Hematopoietic multipotent progenitor cell treated with erythropoietin and hydrocortisone succinate and interleukin-3 and kit ligand, for 4 days (in vitro differentiated cells): ENCODE measurements around the gene ZNF587.
A peak's percentile ranks its signal among the peaks of the same experiment; 100 is the strongest.
"Not testable (repeated sequence)": the region's sequence is repeated elsewhere in the genome, so short reads cannot be mapped to it uniquely, and the experiment has no call there.

Experiments
- DNase-seq: peaks from one replicate; pipeline ENCODE4 v3.0.0-alpha.2; 2015

Gene ZNF587

GRCh38 chr19:57849666-57850473 is at the start of gene ZNF587:
Gene ZNF587 (plus strand): TSS chr19:57849859. CDS start chr19:57850039, 180 bp downstream.
- peak; percentile 96 for DNase-seq

GRCh38 chr19:57800696-57801095 is 49.0 kb upstream of the ZNF587 start:
- no peak for DNase-seq

- DNase-seq, result no peak
These were observed 47.4 kb upstream of the ZNF587 start for GRCh38 chr19:57802269-57802668.

GRCh38 chr19:57803265-57803593 is 46.4 kb upstream of the ZNF587 start:
- no peak for DNase-seq

GRCh38 chr19:57803594-57804325 is 45.9 kb upstream of the ZNF587 start:
- DNase-seq, result peak; percentile 77

GRCh38 chr19:57807541-57807940 is 42.1 kb upstream of the ZNF587 start:
- DNase-seq, result no peak

GRCh38 chr19:57810410-57811295 is 39.0 kb upstream of the ZNF587 start:
- peak; percentile 43 for DNase-seq

- peak; percentile 71 for DNase-seq
These were observed 37.4 kb upstream of the ZNF587 start for GRCh38 chr19:57812226-57812625.

- DNase-seq, result not testable (repeated sequence)
These were observed 36.5 kb upstream of the ZNF587 start for GRCh38 chr19:57812975-57813820.

GRCh38 chr19:57813919-57814504 is 35.6 kb upstream of the ZNF587 start:
- DNase-seq, result no peak

- DNase-seq, result peak; percentile 96
These were observed 35.0 kb upstream of the ZNF587 start, which contains the start of gene ZNF552 for GRCh38 chr19:57814505-57815246. Gene ZNF552 (minus strand): TSS chr19:57814913. CDS start chr19:57814743, 170 bp downstream.

GRCh38 chr19:57815247-57816075 is 34.2 kb upstream of the ZNF587 start:
- DNase-seq, result no peak

- peak; percentile 50 for DNase-seq
These were observed 33.0 kb upstream of the ZNF587 start for GRCh38 chr19:57816652-57817051.

GRCh38 chr19:57817976-57818375 is 31.7 kb upstream of the ZNF587 start:
- DNase-seq, result no peak

GRCh38 chr19:57818378-57818777 is 31.3 kb upstream of the ZNF587 start:
- DNase-seq, result peak; percentile 17

- peak; percentile 97 for DNase-seq
These were observed 30.0 kb upstream of the ZNF587 start for GRCh38 chr19:57819475-57820148.

- no peak for DNase-seq
These were observed 29.1 kb upstream of the ZNF587 start for GRCh38 chr19:57820599-57820998.

- not testable (repeated sequence) for DNase-seq
These were observed 28.6 kb upstream of the ZNF587 start for GRCh38 chr19:57821095-57821494.

- DNase-seq, result not testable (repeated sequence)
These were observed 28.2 kb upstream of the ZNF587 start for GRCh38 chr19:57821501-57821900.
